Gastroesophageal sphincter (tissue), 4 donors: Measurements from ENCODE around the gene PLPP3. TPM values are rescaled to one million over a fixed set of nuclear protein-coding genes. Genes with fewer than 3 reads are reported as not detected.

ENCODE experiments used
- ATAC-seq: fragments of 150-250 bp; one replicate; pipeline ENCODE4 v1.9.1; 2016; ENCODE audit warnings: mild to moderate bottlenecking, moderate library complexity
- H3K27ac ChIP-seq, 4 donors: fragments of 200-600 bp; sonication (generic) in 3 of 4; 1 replicate in 3 of 4; 2 replicates in 1 of 4; pipeline ENCODE4 v1.5.1; 2016 to 2019
- H3K27me3 ChIP-seq: fragments of 200-600 bp; sonication (generic); one replicate; pipeline ENCODE4 v1.5.1; 2019
- H3K36me3 ChIP-seq, 2 donors: fragments of 200-600 bp; sonication (generic); one replicate each; pipeline ENCODE4 v1.5.1; 2019; ENCODE audit warnings: control low read depth in 1 of 2
- H3K4me1 ChIP-seq, 3 donors: fragments of 200-600 bp; sonication (generic); 1 replicate in 2 of 3; 2 replicates in 1 of 3; pipeline ENCODE4 v1.5.1; 2016 to 2019; ENCODE audit warnings: control low read depth in 2 of 3
- H3K4me3 ChIP-seq, 2 donors: fragments of 200-600 bp; sonication (generic); one replicate each; pipeline ENCODE4 v1.5.1; 2019; ENCODE audit warnings: mild to moderate bottlenecking in 1 of 2, moderate library complexity in 1 of 2
- H3K9me3 ChIP-seq, 3 donors: fragments of 200-600 bp; sonication (generic); one replicate each; pipeline ENCODE4 v1.5.1; 2017 to 2019; ENCODE audit warnings: control low read depth in 2 of 3
- CTCF ChIP-seq, 4 experiments: fragments of 200-600 bp in 2 of 4; fragments of 450-650 bp in 2 of 4; sonication (generic) in 1 of 4; IDR thresholded peaks; one replicate each; pipeline ENCODE4 v1.5.1; 2017 to 2019; ENCODE audit warnings: antibody characterized with exemption in 4 of 4, mild to moderate bottlenecking in 2 of 4, moderate library complexity in 2 of 4
- EP300 ChIP-seq: sonication (generic); formaldehyde crosslinking; IDR thresholded peaks from one replicate; pipeline ENCODE4 v1.6.1; 2017; ENCODE audit warnings: antibody characterized with exemption, mild to moderate bottlenecking
- POLR2A ChIP-seq, 2 donors: fragments of 450-650 bp; IDR thresholded peaks; one replicate each; pipeline ENCODE4 v1.6.1; 2017; ENCODE audit warnings: antibody characterized with exemption in 2 of 2, mild to moderate bottlenecking in 2 of 2, moderate library complexity in 1 of 2
- POLR2AphosphoS5 ChIP-seq: sonication (generic); formaldehyde crosslinking; IDR thresholded peaks from one replicate; pipeline ENCODE4 v1.6.1; 2017; ENCODE audit warnings: antibody characterized with exemption
- WGBS, 2 donors: methylation state at CpG; one replicate each; pipeline ENCODE4 v1.1.5; 2018; ENCODE audit warnings: low coverage in 1 of 2; 5-methylcytosine and 5-hydroxymethylcytosine counted together
- total RNA-seq, 4 donors: library from RNA; depleted of rRNA; stranded (reverse); fragments of >200 nt; gene quantifications; one replicate each; pipeline ENCODE4 v1.1.0, GENCODE V29; 2016

PLPP3 gene
- total RNA-seq, 4 donors from 2014 or later, result 127 to 219 (median 164) TPM

- Histone ChIP-seq H3K4me3 (no peak overlapping the region), H3K27ac (no peak overlapping the region), H3K36me3 (peaks cover 0 to 76% of the 10 kb centered on the region in 2 donors), H3K9me3 (no peaks in the 10 kb centered on the region), H3K4me1 (peaks cover 0 to 63% (median 19%) of the 10 kb centered on the region in 3 donors), H3K27me3 (no peaks in the 10 kb centered on the region)
- ATAC-seq, result peak; percentile 56
- TF ChIP-seq EP300 (no peak), POLR2A (IDR thresholded peaks at IDR 0.05) (no peak), CTCF (IDR thresholded peaks at IDR 0.05) (no peak), POLR2AphosphoS5 (peak; percentile 12)
- WGBS, 2 donors, result 61 to 80% methylated on average over 3 to 4 of the region's 14 CpGs
Measured at GRCh38 chr1:56505792-56506743, 73.3 kb downstream of the PLPP3 start.

DNA sequence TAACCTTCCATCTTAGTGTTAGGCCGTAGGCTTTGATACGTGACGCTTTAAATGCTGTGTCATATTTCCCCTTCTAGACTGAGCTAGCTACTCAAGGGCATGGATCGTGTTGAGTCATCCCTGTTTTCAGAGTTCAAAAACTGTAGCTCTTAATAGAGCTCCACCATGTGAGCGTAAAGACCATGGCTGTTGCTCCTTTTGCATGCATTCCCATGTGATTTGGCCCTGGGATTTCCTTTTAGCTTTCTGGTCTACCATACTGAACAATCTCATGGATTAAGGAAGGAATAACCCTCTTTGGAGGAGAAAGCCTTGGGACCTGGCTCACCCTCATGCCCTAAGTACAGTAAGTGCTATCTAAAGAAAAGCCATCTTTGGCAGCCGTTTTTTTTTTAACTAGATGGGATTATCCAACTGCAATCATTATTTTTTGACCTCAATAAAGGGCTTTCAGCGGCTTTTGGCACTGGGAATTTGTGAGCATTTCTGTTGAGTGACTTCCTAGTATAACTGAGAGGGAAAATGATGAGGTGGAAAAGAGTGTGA lies 76.6 kb downstream of the PLPP3 start:
- 78 to 80% methylated on average over 5 of the region's 7 CpGs for WGBS, 2 donors
- no peaks in the 10 kb centered on the region for H3K9me3 ChIP-seq
- peaks cover 0 to 58% of the 10 kb centered on the region in 2 donors for H3K36me3 ChIP-seq
- H3K4me1 ChIP-seq, result peaks cover 0 to 51% (median 14%) of the 10 kb centered on the region in 3 donors
- TF ChIP-seq CTCF (IDR thresholded peaks at IDR 0.05), result no peak
- TF ChIP-seq EP300, result no peak
- H3K4me3 ChIP-seq, result no peak overlapping the region
- H3K27me3 ChIP-seq, result no peaks in the 10 kb centered on the region
- no peak for ATAC-seq
- no peak overlapping the region for H3K27ac ChIP-seq

DNA sequence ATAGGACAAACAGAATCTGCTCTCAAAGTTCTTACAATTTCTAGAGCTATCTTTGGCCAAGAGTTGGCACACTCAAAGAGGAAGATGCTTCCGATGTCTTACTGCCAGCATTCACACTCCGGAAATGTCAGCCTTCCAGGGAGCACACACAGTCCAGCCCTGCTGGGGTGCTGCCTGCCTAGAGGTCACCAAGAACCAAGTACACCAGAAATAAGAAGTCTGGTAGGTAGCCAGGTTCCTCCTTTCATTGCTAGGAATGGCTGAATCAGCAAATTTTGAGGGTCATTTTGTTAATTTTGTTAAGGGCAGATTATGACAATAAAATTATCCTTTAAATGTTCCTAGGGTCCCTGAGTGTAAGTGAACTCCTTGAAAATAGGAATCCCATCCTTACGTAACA lies 77.5 kb downstream of the PLPP3 start:
- no peaks in the 10 kb centered on the region for H3K27me3 ChIP-seq
- TF ChIP-seq EP300 (no peak), CTCF (IDR thresholded peaks at IDR 0.05) (no peak), POLR2A (IDR thresholded peaks at IDR 0.05) (no peak), POLR2AphosphoS5 (no peak)
- no peaks in the 10 kb centered on the region for H3K9me3 ChIP-seq
- ATAC-seq, result no peak
- no peak overlapping the region for H3K27ac ChIP-seq
- H3K4me3 ChIP-seq, result no peak overlapping the region
- H3K36me3 ChIP-seq, result peaks cover 0 to 51% of the 10 kb centered on the region in 2 donors
- H3K4me1 ChIP-seq, result peaks cover 0 to 49% (median 14%) of the 10 kb centered on the region in 3 donors
- WGBS, 2 donors, result 30 to 70% methylated on average over 2 to 3 of the region's 3 CpGs

GRCh38 chr1:56501426-56501825 lies 77.9 kb downstream of the PLPP3 start:
- Histone ChIP-seq H3K36me3 (peaks cover 0 to 51% of the 10 kb centered on the region in 2 donors), H3K4me1 (peaks cover 0 to 47% (median 12%) of the 10 kb centered on the region in 3 donors), H3K27me3 (no peaks in the 10 kb centered on the region), H3K9me3 (no peaks in the 10 kb centered on the region), H3K27ac (no peak overlapping the region), H3K4me3 (no peak overlapping the region)
- TF ChIP-seq POLR2A (IDR thresholded peaks at IDR 0.05) (no peak), CTCF (IDR thresholded peaks at IDR 0.05) (no peak), POLR2AphosphoS5 (no peak), EP300 (no peak)
- WGBS, 2 donors, result 67% methylated on average over 1 of the region's 1 CpG; no CpG with 5 or more reads in 1 of the 2 donors
- no peak for ATAC-seq
